ENCODE measurements around the gene PCDHGC4.

The PCDHGC4 gene

GRCh38 chr5:141529873-141530272 lies 45.0 kb downstream of the PCDHGC4 start:
- no peak for DNase-seq
- peaks cover 3% of the 10 kb centered on the region for H3K27me3 Mint-ChIP-seq (ENCODE audit: low read depth, poor library complexity)
- H3K36me3 Mint-ChIP-seq (ENCODE audit: low read depth): peaks cover 50% of the 10 kb centered on the region
- peak overlapping the region; percentile 29 for H3K27ac Mint-ChIP-seq
- peaks cover 15% of the 10 kb centered on the region for H3K4me1 Mint-ChIP-seq
- no peaks in the 10 kb centered on the region for H3K9me3 Mint-ChIP-seq
- H3K4me3 Mint-ChIP-seq: no peak overlapping the region
- no peak for TF ChIP-seq CTCF (IDR thresholded peaks at IDR 0.05)

- Mint-ChIP-seq H3K36me3 (ENCODE audit: low read depth) (peaks cover 47% of the 10 kb centered on the region), H3K9me3 (no peaks in the 10 kb centered on the region), H3K27ac (no peak overlapping the region), H3K4me3 (no peak overlapping the region), H3K4me1 (no peaks in the 10 kb centered on the region), H3K27me3 (ENCODE audit: low read depth, poor library complexity) (no peaks in the 10 kb centered on the region)
- TF ChIP-seq CTCF (IDR thresholded peaks at IDR 0.05): no peak
- no peak for DNase-seq
These were observed 47.9 kb downstream of the PCDHGC4 start for GRCh38 chr5:141532726-141533125.

- Mint-ChIP-seq H3K4me1 (no peaks in the 10 kb centered on the region), H3K27me3 (ENCODE audit: low read depth, poor library complexity) (no peaks in the 10 kb centered on the region), H3K9me3 (no peaks in the 10 kb centered on the region), H3K27ac (no peak overlapping the region), H3K36me3 (ENCODE audit: low read depth) (peaks cover 36% of the 10 kb centered on the region), H3K4me3 (no peak overlapping the region)
- no peak for DNase-seq
- TF ChIP-seq CTCF (IDR thresholded peaks at IDR 0.05): no peak
These were observed 49.1 kb downstream of the PCDHGC4 start for GRCh38 chr5:141533897-141534296.

GRCh38 chr5:141534492-141535213 lies 49.8 kb downstream of the PCDHGC4 start:
- H3K27ac Mint-ChIP-seq: no peak overlapping the region
- H3K36me3 Mint-ChIP-seq (ENCODE audit: low read depth): peaks cover 41% of the 10 kb centered on the region
- no peaks in the 10 kb centered on the region for H3K4me1 Mint-ChIP-seq
- no peaks in the 10 kb centered on the region for H3K27me3 Mint-ChIP-seq (ENCODE audit: low read depth, poor library complexity)
- no peak for TF ChIP-seq CTCF (IDR thresholded peaks at IDR 0.05)
- H3K4me3 Mint-ChIP-seq: no peak overlapping the region
- no peak for DNase-seq
- H3K9me3 Mint-ChIP-seq: peaks cover 5% of the 10 kb centered on the region
